Daoy (cell line): ENCODE data around the gene GAS6. TPM values are rescaled to one million over a fixed set of nuclear protein-coding genes. Genes with fewer than 3 reads are reported as not detected.
A peak's percentile ranks its signal among the peaks of the same experiment; 100 is the strongest.

Source experiments
- DNase-seq: peaks from one replicate; pipeline ENCODE4 v3.0.0-alpha.2; 2015; ENCODE audit warnings: low read depth
- total RNA-seq: library from RNA; depleted of rRNA; stranded (reverse); fragments of >200 nt; shearing (Covaris generic); gene quantifications from 2 replicates; pipeline ENCODE4 v1.2.3, GENCODE V29; 2014

GAS6 gene
- total RNA-seq, 1 experiment from 2014 or later = 37.1 TPM

- DNase-seq = no peak
Measured at GRCh38 chr13:113887700-113888201, 23.9 kb upstream of the GAS6 start.

GRCh38 chr13:113886561-113887112 is 22.8 kb upstream of the GAS6 start:
- no peak for DNase-seq

GRCh38 chr13:113884821-113885220 is 20.9 kb upstream of the GAS6 start:
- no peak for DNase-seq

- DNase-seq = no peak
Measured at GRCh38 chr13:113883921-113884804, 20.3 kb upstream of the GAS6 start.

- DNase-seq = no peak
Measured at GRCh38 chr13:113883314-113883811, 19.5 kb upstream of the GAS6 start.

GRCh38 chr13:113882716-113883115 is 18.8 kb upstream of the GAS6 start:
- DNase-seq = no peak

GRCh38 chr13:113882267-113882630 is 18.4 kb upstream of the GAS6 start:
- no peak for DNase-seq

- DNase-seq = no peak
Measured at GRCh38 chr13:113881614-113882266, 17.9 kb upstream of the GAS6 start.

GRCh38 chr13:113880651-113881611 is 17.1 kb upstream of the GAS6 start:
- DNase-seq = peak; percentile 42

- no peak for DNase-seq
Measured at GRCh38 chr13:113879494-113880360, 15.9 kb upstream of the GAS6 start.

- no peak for DNase-seq
Measured at GRCh38 chr13:113879017-113879416, 15.1 kb upstream of the GAS6 start.

- no peak for DNase-seq
Measured at GRCh38 chr13:113877149-113877990, 13.5 kb upstream of the GAS6 start.

GRCh38 chr13:113876346-113877148 is 12.7 kb upstream of the GAS6 start:
- no peak for DNase-seq

- DNase-seq = no peak
Measured at GRCh38 chr13:113875837-113876281, 12.0 kb upstream of the GAS6 start.

- no peak for DNase-seq
Measured at GRCh38 chr13:113875429-113875815, 11.5 kb upstream of the GAS6 start.

GRCh38 chr13:113874579-113875428 is 10.9 kb upstream of the GAS6 start:
- DNase-seq = no peak

GRCh38 chr13:113874177-113874576 is 10.3 kb upstream of the GAS6 start:
- DNase-seq = no peak

- DNase-seq = no peak
Measured at GRCh38 chr13:113869263-113869662, 5.4 kb upstream of the GAS6 start.
